H1 (cell line): ENCODE results near the gene ANXA8L1.
"Not testable (repeated sequence)": the region's sequence is repeated elsewhere in the genome, so short reads cannot be mapped to it uniquely, and the experiment has no call there.

Experiments
- NRF1 ChIP-seq: IDR thresholded peaks from 2 replicates; pipeline ENCODE4 v1.6.1; 2011; ENCODE audit warnings: mild to moderate bottlenecking, low read depth, low read length, improper control_type of control experiment
- POLR2AphosphoS5 ChIP-seq: IDR thresholded peaks from 2 replicates; pipeline ENCODE4 v1.6.1; 2011; ENCODE audit warnings: low read depth, low read length

- TF ChIP-seq POLR2AphosphoS5, NRF1: not testable (repeated sequence)
Measured at GRCh38 chr10:46418283-46418682, 42.7 kb downstream of the ANXA8L1 start.
